Mononuclear cell (primary cell): ENCODE results near the gene RPL11. TPM values are rescaled to one million over a fixed set of nuclear protein-coding genes. Genes with fewer than 3 reads are reported as not detected.
"Not testable (repeated sequence)": the region's sequence is repeated elsewhere in the genome, so short reads cannot be mapped to it uniquely, and the experiment has no call there.

ENCODE experiments used
- H3K27me3 ChIP-seq: 2 replicates; pipeline ENCODE4 v1.6.0; 2011; ENCODE audit warnings: low read length, control low read depth; ENCODE audit not compliant: insufficient read depth
- H3K4me1 ChIP-seq: 2 replicates; pipeline ENCODE4 v1.5.1; 2011; ENCODE audit warnings: mild to moderate bottlenecking, low read length, control low read depth; ENCODE audit not compliant: insufficient read depth
- H3K4me3 ChIP-seq: 2 replicates; pipeline ENCODE4 v1.5.1; 2011; ENCODE audit warnings: mild to moderate bottlenecking, low read length, moderate library complexity
- H3K9me3 ChIP-seq: 2 replicates; pipeline ENCODE4 v1.5.1; 2011; ENCODE audit warnings: low read depth, mild to moderate bottlenecking, control low read depth, low read length
- total RNA-seq: library from RNA; depleted of rRNA; stranded (reverse); fragments of >200 nt; gene quantifications from one replicate; pipeline ENCODE4 v1.2.3, GENCODE V29; 2012

Gene RPL11
- total RNA-seq = 2,123 TPM

GRCh38 chr1:23691499-23692307 lies at the start of gene RPL11:
TSS of gene RPL11 (plus strand) at chr1:23691806. CDS start at chr1:23691824, 18 bp downstream.
- peak within 1 kb of the TSS; percentile 73 for H3K4me3 ChIP-seq

GRCh38 chr1:23643736-23644554 lies 47.7 kb upstream of the RPL11 start:
- H3K4me1 ChIP-seq = no peaks in the 10 kb centered on the region
- no peak overlapping the region for H3K4me3 ChIP-seq
- no peaks in the 10 kb centered on the region for H3K9me3 ChIP-seq
- H3K27me3 ChIP-seq = no peaks in the 10 kb centered on the region

More at GRCh38 chr1:23691499-23692307, at the start of gene RPL11:
- no peaks in the 10 kb centered on the region for H3K9me3 ChIP-seq
- peaks cover 38% of the 10 kb centered on the region for H3K4me1 ChIP-seq
- no peaks in the 10 kb centered on the region for H3K27me3 ChIP-seq

GRCh38 chr1:23644555-23644866 lies 47.1 kb upstream of the RPL11 start:
- H3K4me1 ChIP-seq = no peaks in the 10 kb centered on the region
- H3K27me3 ChIP-seq = no peaks in the 10 kb centered on the region
- H3K9me3 ChIP-seq = no peaks in the 10 kb centered on the region
- no peak overlapping the region for H3K4me3 ChIP-seq

- H3K4me3 ChIP-seq = no peak overlapping the region
- H3K27me3 ChIP-seq = no peaks in the 10 kb centered on the region
- no peaks in the 10 kb centered on the region for H3K9me3 ChIP-seq
- no peaks in the 10 kb centered on the region for H3K4me1 ChIP-seq
These were observed 46.3 kb upstream of the RPL11 start for GRCh38 chr1:23645338-23645737.

DNA sequence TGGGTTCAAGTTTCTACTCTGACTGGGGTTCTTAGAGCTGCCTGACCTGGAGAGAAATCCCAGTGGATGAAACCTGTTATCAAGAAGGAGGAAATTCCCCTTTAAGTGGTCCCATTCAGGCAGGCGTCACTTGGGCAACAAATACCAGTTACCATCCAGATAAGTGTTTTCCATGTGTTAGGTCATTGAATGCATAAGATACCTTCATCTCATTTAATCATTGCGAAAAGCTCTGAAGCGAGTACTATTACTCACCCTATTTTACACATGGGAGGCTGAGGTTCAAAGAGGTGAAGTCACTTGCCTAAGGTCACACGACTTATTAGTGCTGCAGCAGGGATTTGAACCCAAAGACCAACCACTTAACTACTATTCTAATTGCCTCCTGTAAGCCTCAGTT lies 45.5 kb upstream of the RPL11 start:
- no peaks in the 10 kb centered on the region for H3K27me3 ChIP-seq
- no peak overlapping the region for H3K4me3 ChIP-seq
- no peaks in the 10 kb centered on the region for H3K4me1 ChIP-seq
- no peaks in the 10 kb centered on the region for H3K9me3 ChIP-seq

DNA sequence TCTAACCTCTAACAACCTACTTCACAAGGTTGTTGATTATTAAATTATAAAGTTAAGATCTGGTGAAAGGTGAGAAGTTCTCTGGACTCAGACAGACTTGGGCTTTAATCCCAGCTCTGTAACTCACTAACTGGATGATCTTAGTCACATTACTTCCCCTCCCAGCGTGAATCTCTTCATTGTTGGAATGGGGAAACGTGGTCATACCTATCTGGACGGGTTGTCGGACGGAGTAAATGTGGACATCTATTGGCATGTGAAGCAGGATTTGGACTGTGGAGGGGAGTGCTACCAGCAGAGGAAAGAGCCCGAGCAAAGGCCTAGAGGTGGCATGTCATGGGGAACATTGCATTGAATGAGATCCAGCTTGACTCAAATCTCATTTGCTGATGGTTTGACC lies 45.1 kb upstream of the RPL11 start:
- Histone ChIP-seq H3K9me3 (no peaks in the 10 kb centered on the region), H3K27me3 (no peaks in the 10 kb centered on the region), H3K4me3 (no peak overlapping the region), H3K4me1 (no peaks in the 10 kb centered on the region)

- Histone ChIP-seq H3K27me3 (no peaks in the 10 kb centered on the region), H3K9me3 (no peaks in the 10 kb centered on the region), H3K4me1 (no peaks in the 10 kb centered on the region), H3K4me3 (no peak overlapping the region)
These were observed 43.0 kb upstream of the RPL11 start for GRCh38 chr1:23648576-23648975.

- not testable (repeated sequence) for H3K27me3 ChIP-seq, H3K4me1 ChIP-seq
These were observed 42.4 kb upstream of the RPL11 start for GRCh38 chr1:23649157-23649556.

GRCh38 chr1:23650344-23650990 lies 41.1 kb upstream of the RPL11 start:
- H3K4me3 ChIP-seq = no peak overlapping the region
- no peaks in the 10 kb centered on the region for H3K4me1 ChIP-seq
- no peaks in the 10 kb centered on the region for H3K27me3 ChIP-seq
- H3K9me3 ChIP-seq = no peaks in the 10 kb centered on the region

More at GRCh38 chr1:23649157-23649556, 42.4 kb upstream of the RPL11 start:
- H3K9me3 ChIP-seq, H3K4me3 ChIP-seq: not testable (repeated sequence)

- Histone ChIP-seq H3K4me3 (no peak overlapping the region), H3K9me3 (no peaks in the 10 kb centered on the region)
These were observed 40.4 kb upstream of the RPL11 start for GRCh38 chr1:23651069-23651808.

GRCh38 chr1:23657659-23658275 lies 33.8 kb upstream of the RPL11 start:
- no peak overlapping the region for H3K4me3 ChIP-seq
- no peaks in the 10 kb centered on the region for H3K4me1 ChIP-seq
- H3K9me3 ChIP-seq = no peaks in the 10 kb centered on the region

More at GRCh38 chr1:23651069-23651808, 40.4 kb upstream of the RPL11 start:
- H3K27me3 ChIP-seq = no peaks in the 10 kb centered on the region
- no peaks in the 10 kb centered on the region for H3K4me1 ChIP-seq

DNA sequence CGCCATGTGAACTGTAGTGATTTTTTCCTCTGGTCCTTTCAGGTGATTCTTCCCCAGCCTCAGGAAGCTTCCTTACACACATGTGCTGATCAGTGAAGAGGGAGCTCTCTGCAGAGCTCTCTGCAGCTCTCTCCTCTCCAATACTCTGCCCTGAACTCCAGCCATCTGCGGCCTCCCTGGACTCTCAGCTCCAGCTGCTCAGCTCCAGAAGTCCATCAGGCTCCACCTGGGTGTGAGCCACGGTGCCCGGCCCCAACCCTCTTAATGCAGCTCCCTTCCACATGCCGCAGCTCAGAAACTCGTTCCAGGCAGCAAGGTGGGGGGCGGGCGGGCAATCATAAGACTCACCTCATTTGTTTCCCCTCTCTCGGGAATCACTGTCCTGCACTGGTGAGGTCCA lies 30.9 kb upstream of the RPL11 start:
- no peaks in the 10 kb centered on the region for H3K27me3 ChIP-seq
- H3K9me3 ChIP-seq = no peaks in the 10 kb centered on the region
- no peak overlapping the region for H3K4me3 ChIP-seq
- H3K4me1 ChIP-seq = no peaks in the 10 kb centered on the region

More at GRCh38 chr1:23657659-23658275, 33.8 kb upstream of the RPL11 start:
- no peaks in the 10 kb centered on the region for H3K27me3 ChIP-seq

GRCh38 chr1:23661887-23662286 lies 29.7 kb upstream of the RPL11 start:
- Histone ChIP-seq H3K27me3 (no peaks in the 10 kb centered on the region), H3K4me3 (no peak overlapping the region), H3K4me1 (no peaks in the 10 kb centered on the region), H3K9me3 (no peaks in the 10 kb centered on the region)
